NCI-H2081 treated with DMSO at 0.1 percent for 48 hours (cell line): ENCODE data around the gene ADGRD1.

Experiments used
- DNase-seq: peaks from one replicate; lab custom pipeline; 2025; lab: John Stamatoyannopoulos, UW

ADGRD1 gene

DNA sequence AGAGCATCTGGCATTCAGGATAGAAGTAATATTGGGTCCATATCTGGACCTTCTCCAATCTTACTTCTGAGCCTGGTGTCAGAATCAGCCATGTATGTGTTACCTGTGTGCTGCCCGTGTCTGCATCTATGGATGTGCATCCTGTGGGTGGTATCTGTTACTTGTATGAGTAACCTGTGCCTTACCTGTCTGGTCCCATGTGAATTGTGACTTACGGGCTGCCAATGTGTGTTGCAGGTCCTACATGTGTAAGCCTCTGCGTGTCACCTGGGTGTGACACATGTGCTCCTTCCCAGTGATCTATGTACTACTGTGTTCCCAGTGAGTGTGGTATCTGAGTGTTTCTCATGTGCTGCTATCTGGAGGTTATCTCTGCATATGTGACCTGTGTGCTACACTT is 208.4 kb downstream of the ADGRD1 start:
- no peak for DNase-seq

DNA sequence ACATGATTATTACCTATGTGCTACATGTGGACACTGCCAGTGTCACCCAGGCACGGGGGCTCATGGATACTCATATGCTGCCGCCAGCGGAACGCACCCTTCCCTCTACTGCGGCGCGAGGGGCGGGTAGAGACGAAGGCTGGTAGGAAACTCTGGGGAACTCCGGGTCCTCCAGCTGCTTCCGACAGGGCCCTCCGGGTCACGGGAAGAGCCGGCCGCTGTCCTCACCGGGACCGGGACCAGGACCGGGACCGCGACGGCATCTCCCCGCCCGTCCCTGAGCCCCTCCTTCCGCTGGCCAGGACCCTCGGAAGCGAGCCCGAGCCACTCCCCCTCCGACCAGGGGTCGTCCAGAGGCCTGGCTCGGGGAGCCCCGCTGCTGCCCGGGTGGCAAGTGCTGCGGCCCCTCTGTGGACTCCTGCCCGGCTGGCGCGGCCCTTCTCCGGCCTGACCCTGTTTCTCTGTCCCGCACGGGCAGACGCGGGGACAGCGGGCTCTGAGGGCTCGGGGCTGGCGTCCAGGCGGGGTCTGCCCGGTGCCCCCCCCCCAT is 209.6 kb downstream of the ADGRD1 start:
- DNase-seq = no peak

DNA sequence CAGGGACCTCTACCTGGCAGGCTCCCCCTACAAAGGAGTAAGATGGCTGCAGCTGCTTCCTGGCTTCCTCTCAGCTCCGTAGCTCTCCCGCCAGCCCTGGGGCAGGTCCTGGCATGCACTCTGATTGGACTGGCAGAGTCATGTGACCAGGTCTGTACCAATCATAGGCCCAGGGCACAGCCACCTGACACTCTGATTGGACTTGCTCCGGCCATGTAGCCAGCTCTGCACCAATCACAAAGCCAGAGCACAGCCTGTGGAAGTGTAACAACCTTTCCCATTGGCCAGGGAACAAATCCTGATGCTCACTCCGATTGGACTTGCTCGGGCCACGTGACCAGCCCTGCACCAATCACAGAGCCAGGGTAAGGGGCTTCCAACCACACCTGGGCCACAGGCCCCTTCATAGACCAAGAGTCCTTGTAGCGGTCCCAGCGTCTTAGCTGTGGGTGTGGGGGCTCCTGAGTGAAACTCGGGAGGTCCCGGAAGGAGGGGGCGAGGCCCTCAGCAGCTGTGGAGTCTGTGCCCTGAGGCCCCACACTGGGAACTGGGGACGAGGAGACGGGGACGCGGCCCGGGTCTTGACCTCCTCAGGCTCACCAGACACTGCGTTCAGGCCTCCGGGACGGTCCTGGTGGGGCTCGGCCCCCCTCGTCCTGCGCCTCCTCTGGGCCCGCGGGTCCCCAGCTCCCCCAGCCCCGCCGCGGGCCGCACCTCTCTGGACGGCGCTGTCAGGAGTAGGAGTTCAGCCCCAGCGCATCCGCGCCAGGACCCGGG is 210.6 kb downstream of the ADGRD1 start:
- DNase-seq = no peak

DNA sequence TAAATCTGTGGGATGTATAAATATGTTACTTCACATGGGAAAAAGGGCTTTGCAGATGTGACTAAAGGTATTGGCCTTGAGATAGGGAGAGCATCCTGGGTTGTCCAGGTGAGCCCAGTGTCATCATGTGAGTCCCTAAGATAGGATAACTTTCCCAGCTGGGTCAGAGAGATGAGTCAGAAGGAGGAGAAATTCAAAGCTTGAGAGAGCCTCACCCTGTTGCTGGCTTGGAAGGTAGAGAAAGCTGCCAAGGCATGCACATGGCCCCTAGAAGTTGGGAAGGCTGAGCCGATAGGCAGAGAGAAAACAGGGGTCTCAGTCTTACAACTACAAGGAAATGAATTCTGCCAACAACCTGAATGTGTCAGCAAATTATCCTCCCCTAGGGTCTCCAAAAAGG is 213.0 kb downstream of the ADGRD1 start:
- DNase-seq = no peak

DNA sequence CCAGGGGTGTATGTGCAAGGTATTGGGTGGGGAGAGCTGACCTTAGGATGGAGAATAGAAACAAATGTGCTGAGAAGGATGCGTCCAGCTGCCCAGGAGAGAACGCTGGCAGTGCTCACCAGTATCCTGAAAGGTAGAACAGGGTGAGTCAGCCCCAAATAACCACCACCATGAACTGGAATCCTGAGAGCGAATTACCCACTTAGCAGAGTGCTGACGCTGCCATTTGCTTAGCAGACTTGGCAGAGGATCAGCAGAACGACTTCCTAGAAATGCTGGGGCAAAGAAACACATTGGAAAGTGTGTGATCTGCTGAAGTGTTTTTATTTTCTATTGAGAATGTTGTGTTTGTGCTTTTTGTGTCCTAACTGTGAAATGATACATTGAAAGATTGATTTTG is 213.6 kb downstream of the ADGRD1 start:
- DNase-seq = no peak

DNA sequence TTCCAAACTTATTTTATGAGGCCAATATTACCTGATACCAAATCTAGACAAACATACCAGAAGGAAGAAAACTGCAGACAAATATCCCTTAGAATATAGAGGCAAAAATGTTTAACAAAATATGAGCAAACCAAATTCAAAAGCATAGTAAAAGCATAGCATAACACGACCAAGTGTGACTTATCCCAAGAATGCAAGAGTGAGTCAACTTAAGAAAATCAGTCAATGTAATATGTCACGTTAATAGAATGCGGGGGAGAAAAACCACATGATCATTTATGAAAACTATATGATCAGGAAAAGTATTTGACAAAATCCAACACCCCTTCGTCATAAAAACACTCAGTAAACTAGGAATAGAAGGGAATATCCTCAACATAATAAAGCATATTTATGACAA is 217.3 kb downstream of the ADGRD1 start:
- no peak for DNase-seq

DNA sequence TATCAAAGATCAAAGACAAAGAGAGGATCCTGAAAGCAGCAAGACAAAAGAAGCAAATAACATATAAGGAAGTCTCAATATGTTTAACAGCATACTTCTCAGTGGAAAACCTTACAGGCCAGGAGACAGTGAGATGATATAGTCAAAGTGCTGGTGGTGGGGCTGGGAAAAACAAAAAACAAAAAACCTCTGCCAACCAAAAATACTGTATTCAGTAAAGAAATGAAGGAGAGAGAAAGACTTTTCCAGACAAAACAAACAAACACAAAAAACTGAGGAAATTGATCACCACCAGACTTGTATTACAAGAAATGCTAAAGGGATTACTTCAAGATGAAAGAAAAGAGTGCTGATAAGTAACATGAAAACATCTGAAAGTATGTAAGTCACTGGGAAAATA is 221.2 kb downstream of the ADGRD1 start:
- DNase-seq = no peak

DNA sequence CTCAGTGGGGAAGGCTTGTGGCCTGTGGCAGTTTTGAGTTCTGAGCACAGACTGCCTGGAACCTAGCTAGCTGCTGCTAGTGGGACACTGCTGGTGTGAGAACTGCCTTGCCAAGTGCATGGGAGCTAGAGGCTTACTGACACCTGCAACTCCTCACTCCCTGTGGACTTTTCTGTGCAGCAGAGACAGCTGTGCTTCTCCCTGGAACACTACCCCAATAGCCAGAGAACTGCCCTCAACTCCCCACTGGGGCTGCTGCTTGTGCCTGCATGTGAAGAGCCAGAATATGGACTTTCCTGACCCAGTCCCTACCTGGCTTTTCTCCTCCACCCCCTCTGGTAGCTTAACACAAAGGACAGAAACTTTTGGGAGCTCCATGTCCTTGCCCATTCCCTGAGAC is 222.6 kb downstream of the ADGRD1 start:
- DNase-seq = no peak

DNA sequence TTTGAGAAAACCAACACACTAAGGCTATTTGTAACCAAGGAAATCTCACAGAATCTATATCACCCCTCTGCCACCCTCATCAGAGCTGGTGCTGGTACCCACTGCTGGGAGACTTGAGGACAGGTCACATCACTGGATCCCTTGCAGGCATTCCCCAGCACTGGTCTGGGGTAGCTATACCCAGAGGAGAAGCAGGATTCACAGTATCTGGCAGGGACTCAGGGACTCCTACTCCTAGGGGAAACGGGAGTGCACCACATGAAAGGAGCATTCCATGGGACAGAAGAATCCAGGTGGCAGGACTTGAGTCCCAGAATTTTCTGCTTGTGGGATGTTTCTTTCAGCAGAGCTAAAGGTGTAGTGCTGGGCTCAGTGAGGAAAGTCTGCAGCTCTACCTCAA is 223.2 kb downstream of the ADGRD1 start:
- no peak for DNase-seq

DNA sequence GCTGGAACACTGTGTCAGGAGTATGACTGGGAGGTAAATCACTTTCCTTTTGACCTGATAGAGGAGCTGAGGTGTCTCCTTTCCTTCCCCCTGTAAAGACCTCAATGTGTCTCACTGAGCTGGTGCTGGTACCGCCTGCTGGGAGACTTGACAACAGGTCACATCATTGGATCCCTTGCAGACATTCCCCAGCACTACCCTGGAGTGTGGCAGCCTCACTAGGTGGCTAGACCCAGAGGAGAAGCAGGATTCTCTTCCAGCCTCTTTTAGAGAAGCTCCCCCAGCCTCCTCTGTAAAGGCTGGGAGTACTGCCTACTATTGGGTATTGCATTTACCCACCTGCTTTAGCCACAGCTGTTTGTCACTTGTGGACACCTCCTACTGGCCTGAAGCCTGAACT is 223.9 kb downstream of the ADGRD1 start:
- DNase-seq = no peak

DNA sequence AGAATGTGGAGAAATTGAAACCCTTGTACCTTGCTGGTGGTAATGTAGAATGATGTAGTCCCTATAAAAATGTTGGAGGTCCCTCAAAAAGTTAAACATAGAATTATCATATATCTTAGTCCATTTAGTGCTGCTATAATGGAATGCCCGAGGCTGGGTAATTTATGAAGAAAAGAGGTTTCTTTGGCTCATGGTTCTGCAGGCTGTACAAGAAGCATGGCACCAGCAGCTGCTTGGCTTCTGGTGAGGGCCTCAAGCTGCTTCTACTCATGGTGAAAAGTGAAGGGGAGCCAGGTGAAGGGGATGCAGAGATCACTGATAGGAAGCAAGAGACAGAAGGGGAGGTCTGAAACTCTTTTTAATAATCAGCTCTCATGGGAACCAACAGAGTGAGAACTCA is 233.9 kb downstream of the ADGRD1 start:
- DNase-seq = no peak

DNA sequence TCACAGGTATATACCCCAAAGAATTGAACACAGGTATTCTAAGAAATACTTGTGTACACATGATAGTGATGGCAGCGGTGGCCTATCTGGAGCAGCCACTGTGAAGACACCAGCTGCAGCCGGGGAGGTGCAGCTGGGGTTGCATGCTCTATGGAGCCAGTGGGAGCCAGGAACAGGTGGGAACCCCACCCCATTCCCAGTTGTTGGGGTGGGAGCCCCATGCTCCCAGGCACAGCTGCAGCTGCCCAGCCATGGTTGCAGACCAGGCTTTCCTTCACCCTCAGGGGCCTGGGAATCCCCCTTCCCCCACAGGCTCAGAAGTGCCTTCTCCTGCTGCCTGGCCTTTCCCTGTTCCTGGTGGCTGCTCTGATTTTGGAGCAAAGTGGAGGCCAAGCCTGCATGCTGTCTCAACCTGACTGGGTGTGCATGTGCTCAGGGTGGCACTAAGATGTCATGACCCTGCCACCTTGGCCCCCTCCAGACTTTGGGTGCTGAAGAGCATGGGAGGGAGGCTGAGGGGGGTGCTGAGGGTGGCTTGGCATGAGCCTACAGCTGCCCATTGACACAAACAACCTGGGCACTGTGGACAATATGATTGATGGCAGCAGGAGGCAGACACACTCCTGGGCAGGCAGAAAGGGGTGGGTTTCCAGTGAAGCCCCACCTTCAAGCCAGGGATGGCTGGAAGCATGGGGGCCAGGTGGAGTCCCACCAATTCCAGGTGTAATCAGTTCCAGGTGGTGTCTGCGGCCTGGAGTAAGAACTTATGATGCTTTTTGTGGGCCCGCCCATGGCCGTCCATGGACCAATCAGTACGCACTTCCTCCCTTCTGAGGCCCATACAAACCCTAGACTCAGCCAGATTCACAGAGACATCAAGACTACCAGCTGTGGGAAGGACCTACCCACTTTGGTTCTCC is 234.7 kb downstream of the ADGRD1 start:
- no peak for DNase-seq

DNA sequence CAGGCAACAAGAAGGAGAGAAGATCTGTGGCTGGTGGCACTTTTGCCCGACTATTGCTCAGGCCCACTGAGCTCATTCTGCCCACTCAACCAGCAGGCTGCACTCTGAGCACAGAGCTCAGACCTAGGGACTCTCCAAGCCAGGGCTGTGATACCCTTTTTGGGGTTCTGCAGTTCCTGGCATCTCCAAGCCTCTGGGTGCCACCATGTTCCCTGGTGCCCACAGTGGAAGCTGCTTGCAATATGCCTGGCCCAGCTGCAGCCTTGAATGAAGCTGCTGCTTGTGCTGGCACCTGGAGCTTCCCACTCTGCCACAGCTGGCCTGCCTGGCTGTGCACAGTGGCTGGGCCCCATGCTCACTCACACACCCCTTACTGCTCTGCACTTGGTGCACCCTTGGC is 236.1 kb downstream of the ADGRD1 start:
- no peak for DNase-seq

DNA sequence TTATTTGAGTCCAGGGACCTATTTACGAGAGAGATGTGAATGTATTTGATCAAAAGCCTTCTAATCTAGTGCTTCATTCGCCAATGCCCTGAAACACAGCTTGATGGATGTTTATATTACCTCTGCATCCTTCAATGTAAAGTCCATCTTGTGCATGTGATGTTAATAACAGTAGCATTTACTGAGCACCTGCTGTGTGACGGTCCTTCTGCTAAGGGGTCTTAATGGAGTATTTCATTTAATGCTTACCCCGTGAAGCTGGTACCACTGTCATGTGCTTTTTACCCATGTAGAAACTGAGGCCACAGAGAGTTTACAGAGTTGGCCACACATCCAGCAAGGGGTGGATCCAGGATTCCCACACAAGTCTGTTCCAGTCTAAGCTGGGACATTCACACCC is 237.3 kb downstream of the ADGRD1 start:
- no peak for DNase-seq
